ENCODE data around the gene TMEM151A.

Gene TMEM151A

GRCh38 chr11:66333220-66333877 is 41.7 kb downstream of the TMEM151A start:
- H3K4me3 ChIP-seq (ENCODE audit: low read depth, low read length) = no peak overlapping the region

GRCh38 chr11:66333896-66334604 is 42.4 kb downstream of the TMEM151A start:
- TF ChIP-seq CTCF (IDR thresholded peaks at IDR 0.05; ENCODE audit: borderline replicate concordance, insufficient read depth, low read depth, low read length) = no peak
- H3K4me3 ChIP-seq (ENCODE audit: low read depth, low read length) = no peak overlapping the region

More at GRCh38 chr11:66333220-66333877, 41.7 kb downstream of the TMEM151A start:
- TF ChIP-seq CTCF (IDR thresholded peaks at IDR 0.05; ENCODE audit: borderline replicate concordance, insufficient read depth, low read depth, low read length) = no peak

GRCh38 chr11:66334605-66335442 is 43.1 kb downstream of the TMEM151A start:
- H3K4me3 ChIP-seq (ENCODE audit: low read depth, low read length) = no peak overlapping the region
- TF ChIP-seq CTCF (IDR thresholded peaks at IDR 0.05; ENCODE audit: borderline replicate concordance, insufficient read depth, low read depth, low read length) = no peak

- no peak for TF ChIP-seq CTCF (IDR thresholded peaks at IDR 0.05; ENCODE audit: borderline replicate concordance, insufficient read depth, low read depth, low read length)
- H3K4me3 ChIP-seq (ENCODE audit: low read depth, low read length) = no peak overlapping the region
Measured at GRCh38 chr11:66335531-66336233, 44.0 kb downstream of the TMEM151A start.

GRCh38 chr11:66336234-66337102 is 44.8 kb downstream of the TMEM151A start, which contains the start of gene RIN1:
RIN1 (minus strand) TSS chr11:66336434; CDS start chr11:66336402, 32 bp downstream.
- no peak for TF ChIP-seq CTCF (IDR thresholded peaks at IDR 0.05; ENCODE audit: borderline replicate concordance, insufficient read depth, low read depth, low read length)
- no peak within 1 kb of the TSS for H3K4me3 ChIP-seq (ENCODE audit: low read depth, low read length)

Measured in GM12875 (cell line).